ENCODE results near the gene LMBR1L.

Gene LMBR1L

GRCh38 chr12:49111206-49111605 is 559 bp upstream of the LMBR1L start:
- DNase-seq (ENCODE audit: low read depth), result no peak
- TF ChIP-seq, protein P1, sequence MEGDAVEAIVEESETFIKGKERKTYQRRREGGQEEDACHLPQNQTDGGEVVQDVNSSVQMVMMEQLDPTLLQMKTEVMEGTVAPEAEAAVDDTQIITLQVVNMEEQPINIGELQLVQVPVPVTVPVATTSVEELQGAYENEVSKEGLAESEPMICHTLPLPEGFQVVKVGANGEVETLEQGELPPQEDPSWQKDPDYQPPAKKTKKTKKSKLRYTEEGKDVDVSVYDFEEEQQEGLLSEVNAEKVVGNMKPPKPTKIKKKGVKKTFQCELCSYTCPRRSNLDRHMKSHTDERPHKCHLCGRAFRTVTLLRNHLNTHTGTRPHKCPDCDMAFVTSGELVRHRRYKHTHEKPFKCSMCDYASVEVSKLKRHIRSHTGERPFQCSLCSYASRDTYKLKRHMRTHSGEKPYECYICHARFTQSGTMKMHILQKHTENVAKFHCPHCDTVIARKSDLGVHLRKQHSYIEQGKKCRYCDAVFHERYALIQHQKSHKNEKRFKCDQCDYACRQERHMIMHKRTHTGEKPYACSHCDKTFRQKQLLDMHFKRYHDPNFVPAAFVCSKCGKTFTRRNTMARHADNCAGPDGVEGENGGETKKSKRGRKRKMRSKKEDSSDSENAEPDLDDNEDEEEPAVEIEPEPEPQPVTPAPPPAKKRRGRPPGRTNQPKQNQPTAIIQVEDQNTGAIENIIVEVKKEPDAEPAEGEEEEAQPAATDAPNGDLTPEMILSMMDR (conservative IDR thresholded peaks at IDR 0.05; ENCODE audit: control insufficient read depth, insufficient read depth, low read depth, low read length), result no peak
- peak overlapping the region; percentile 82 for H3K4me3 ChIP-seq (ENCODE audit: control insufficient read depth, low read depth, low read length)

DNA sequence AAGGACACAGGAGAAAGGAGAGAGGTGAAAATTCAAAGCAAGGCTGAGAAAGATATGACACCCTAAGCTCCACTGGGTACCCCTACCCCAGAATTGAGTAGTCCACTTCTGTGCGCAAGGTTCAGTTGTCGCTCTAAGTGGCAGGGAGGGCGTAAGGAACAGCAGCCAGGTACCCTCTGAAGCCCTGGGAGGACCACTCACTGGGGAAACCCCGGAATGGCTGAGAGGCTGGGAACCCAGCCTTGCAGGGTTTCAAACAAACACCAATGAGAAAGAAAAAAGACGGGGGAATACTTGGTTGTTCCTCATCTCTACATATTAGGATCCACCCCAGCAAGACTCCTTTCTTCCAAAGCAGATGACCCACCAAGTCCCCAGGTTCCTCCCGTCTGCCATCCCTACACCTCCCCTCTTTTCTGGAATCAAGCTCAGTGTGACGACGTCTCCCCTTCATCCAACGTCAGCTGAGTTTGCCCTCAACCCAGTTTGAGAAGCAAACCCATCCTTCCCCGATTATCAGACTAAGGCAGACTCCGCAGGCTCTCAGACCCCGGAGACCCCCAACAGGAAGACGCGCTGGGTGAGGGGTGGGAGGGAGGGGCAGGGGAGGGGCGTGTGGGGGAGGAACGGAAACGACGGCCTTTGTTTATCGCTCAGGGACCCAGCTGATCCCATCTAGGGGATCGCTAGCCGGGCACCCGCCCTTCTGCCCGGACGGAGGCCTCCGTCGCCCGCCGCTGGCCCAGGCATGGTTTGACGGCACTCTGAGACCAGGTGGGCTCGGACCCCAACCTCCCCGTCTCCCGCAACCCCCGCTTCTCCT is 795 bp downstream of the LMBR1L start:
- TF ChIP-seq, protein P1 (conservative IDR thresholded peaks at IDR 0.05; ENCODE audit: control insufficient read depth, insufficient read depth, low read depth, low read length), result no peak
- no peak for DNase-seq (ENCODE audit: low read depth)
- H3K4me3 ChIP-seq (ENCODE audit: control insufficient read depth, low read depth, low read length), result peak overlapping the region; percentile 82

GRCh38 chr12:49108958-49109404 is 1.7 kb downstream of the LMBR1L start:
- peak overlapping the region; percentile 82 for H3K4me3 ChIP-seq (ENCODE audit: control insufficient read depth, low read depth, low read length)
- TF ChIP-seq, protein P1 (conservative IDR thresholded peaks at IDR 0.05; ENCODE audit: control insufficient read depth, insufficient read depth, low read depth, low read length), result no peak
- peak; percentile 57 for DNase-seq (ENCODE audit: low read depth)

- TF ChIP-seq, protein P1 (conservative IDR thresholded peaks at IDR 0.05; ENCODE audit: control insufficient read depth, insufficient read depth, low read depth, low read length), result no peak
- no peak overlapping the region for H3K4me3 ChIP-seq (ENCODE audit: control insufficient read depth, low read depth, low read length)
- peak; percentile 69 for DNase-seq (ENCODE audit: low read depth)
Measured at GRCh38 chr12:49105504-49106084, 5.1 kb downstream of the LMBR1L start.

DNA sequence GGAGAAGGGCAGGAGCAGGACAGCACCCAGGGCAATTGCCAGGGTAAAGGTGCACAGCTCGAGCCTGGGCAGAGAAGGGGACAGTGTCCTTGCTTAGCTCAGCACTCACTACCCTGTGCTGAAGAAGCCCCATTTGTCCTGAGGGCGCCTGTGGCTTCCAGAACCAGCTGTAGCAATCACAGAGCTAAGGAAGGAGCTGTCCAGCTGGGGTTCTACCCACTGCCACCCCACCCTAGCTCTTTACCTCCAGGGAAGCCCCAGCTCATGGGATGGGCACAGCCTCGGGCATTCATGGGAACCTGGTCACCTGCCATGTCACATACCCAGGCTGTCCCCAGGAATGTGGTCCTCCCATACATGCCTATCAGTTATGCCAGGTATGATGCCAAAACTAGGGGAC is 5.8 kb downstream of the LMBR1L start:
- DNase-seq (ENCODE audit: low read depth), result no peak
- TF ChIP-seq, protein P1 (conservative IDR thresholded peaks at IDR 0.05; ENCODE audit: control insufficient read depth, insufficient read depth, low read depth, low read length), result no peak
- H3K4me3 ChIP-seq (ENCODE audit: control insufficient read depth, low read depth, low read length), result no peak overlapping the region

DNA sequence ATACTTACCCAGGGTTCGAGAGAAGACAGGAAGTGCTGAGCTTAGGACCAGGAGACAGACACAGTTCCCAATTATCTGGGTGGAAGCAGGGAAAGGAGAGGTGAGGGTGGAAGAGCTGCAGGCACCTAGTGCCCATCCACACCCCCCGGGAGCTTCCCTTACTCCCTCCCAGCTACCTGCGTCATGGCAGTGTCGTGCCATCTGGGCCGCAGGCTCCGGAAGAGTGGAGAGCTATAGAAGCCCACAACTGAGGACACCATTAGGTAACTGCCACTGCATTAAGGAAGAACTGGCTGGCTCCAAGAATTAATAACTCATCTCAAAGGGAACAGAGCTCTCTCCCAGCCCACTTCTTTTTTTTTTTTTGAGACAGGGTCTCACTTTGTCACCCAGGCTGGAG is 10.3 kb downstream of the LMBR1L start:
- TF ChIP-seq, protein P1 (conservative IDR thresholded peaks at IDR 0.05; ENCODE audit: control insufficient read depth, insufficient read depth, low read depth, low read length), result no peak
- DNase-seq (ENCODE audit: low read depth), result no peak
- H3K4me3 ChIP-seq (ENCODE audit: control insufficient read depth, low read depth, low read length), result no peak overlapping the region
